NCI-H2081 treated with DMSO at 0.1 percent for 48 hours (cell line): Measurements from ENCODE around the gene TMEM30B.
"Not testable (repeated sequence)": the region's sequence is repeated elsewhere in the genome, so short reads cannot be mapped to it uniquely, and the experiment has no call there.

Source experiments
- DNase-seq: peaks from one replicate; lab custom pipeline; 2025; lab: John Stamatoyannopoulos, UW

Gene TMEM30B, protein sequence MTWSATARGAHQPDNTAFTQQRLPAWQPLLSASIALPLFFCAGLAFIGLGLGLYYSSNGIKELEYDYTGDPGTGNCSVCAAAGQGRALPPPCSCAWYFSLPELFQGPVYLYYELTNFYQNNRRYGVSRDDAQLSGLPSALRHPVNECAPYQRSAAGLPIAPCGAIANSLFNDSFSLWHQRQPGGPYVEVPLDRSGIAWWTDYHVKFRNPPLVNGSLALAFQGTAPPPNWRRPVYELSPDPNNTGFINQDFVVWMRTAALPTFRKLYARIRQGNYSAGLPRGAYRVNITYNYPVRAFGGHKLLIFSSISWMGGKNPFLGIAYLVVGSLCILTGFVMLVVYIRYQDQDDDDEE

GRCh38 chr14:61281186-61281947 lies at the start of gene TMEM30B:
Gene TMEM30B, minus strand, starts transcription at chr14:61281338. Its CDS starts 191 bp downstream, at chr14:61281147.
- no peak for DNase-seq

GRCh38 chr14:61330511-61330910 lies 49.4 kb upstream of the TMEM30B start:
- DNase-seq = no peak

DNA sequence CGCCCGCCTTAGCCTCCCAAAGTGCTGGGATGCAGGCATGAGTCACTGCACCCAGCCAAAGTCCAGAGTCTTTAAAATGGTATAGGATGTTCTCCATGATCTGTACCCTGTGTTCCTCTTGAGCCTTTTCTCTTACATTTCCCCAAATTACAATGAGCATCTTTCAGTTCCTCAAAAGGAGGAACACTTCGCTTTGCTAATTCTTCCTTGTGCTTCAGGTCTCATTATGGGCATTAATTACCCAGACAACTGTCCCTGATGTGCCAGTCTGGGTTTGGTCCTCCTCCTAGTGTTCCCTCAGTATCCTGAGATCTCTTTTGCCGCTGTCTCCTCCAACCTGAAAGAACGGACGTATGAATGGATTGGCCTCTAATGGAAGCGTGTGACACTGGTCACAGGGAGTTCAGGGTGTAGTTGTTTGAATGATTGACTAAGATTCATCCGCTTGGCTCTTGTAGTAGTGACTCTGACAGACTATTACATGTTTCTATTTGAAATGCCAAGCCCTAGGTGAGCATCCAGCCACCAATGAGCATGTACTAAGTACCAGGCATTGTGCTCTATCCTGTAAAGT lies 48.4 kb upstream of the TMEM30B start:
- DNase-seq = no peak

GRCh38 chr14:61328626-61329262 lies 47.6 kb upstream of the TMEM30B start:
- DNase-seq = no peak

DNA sequence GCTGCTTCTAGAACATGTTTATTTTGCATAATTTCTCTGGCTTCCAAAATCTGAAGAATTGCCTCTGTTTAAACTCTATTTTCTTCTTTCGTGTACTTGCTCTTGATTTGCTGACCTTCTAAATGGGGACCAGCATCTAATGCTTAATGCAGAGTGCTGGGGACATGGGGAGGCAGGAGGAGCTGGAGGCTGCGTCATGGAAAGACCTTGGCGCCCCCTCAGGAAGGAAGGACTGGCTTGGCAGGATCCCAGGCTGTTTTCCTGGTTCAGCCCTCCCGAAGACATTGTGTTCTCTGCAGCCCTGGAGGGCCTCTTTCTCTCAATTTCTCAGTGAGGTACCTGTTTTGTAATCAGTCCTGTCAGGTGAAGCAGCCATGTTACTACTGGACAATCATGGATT lies 45.7 kb upstream of the TMEM30B start:
- DNase-seq = no peak

DNA sequence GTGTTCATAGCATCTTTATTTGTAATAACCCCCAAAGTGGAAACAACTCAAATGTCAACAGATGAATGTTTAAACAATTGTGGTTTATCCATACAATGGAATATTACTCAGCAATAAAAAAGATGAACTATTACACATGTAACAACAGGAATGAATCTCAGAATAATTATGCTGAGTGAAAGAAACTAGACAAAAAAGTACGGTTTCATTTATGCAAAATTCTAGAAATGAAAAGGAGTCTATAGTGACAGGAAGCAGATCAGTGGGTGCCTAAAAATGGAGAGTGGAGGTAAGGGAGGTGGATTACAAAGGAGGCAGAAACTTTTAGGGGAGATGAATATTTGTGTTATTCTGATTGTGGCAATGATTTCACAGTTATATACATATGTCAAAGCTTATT lies 45.0 kb upstream of the TMEM30B start:
- no peak for DNase-seq

DNA sequence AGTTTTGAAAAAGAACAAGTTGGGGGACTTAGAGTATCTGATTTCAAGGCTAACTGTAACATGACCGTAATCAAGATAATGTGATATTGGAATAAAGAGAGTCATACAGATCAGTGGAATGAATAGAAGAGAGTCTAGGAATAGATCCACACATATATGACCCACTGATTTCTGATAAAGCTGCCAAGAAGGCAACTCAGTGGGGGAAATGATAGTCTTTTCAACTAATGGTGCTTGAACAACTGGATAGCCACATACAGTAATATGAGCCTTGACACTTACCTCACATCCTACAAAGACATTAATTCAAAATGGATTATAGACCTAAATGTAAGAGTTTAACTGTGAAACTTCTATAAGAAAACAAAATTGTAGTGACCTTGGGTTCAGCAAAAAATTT lies 44.0 kb upstream of the TMEM30B start:
- DNase-seq = no peak

DNA sequence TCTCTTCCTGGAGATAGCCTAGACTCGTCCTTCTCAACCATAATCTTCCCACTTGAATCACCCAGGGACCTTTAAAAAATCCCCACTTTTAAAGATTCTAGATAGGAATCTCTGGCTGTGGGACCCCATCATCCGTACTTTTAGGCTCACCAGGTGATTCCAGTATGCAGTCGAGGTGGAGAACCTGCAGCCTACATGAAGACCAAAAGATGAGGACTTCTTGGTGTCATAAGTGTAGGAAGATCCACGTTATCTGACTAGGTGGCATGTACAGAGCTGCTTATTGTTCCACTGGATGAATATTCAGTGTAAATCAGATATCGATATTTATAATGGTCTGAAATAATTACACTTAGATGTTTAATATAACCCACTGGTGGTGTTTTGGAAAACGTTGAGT lies 42.8 kb upstream of the TMEM30B start:
- DNase-seq = no peak

GRCh38 chr14:61322799-61323290 lies 41.7 kb upstream of the TMEM30B start:
- no peak for DNase-seq

DNA sequence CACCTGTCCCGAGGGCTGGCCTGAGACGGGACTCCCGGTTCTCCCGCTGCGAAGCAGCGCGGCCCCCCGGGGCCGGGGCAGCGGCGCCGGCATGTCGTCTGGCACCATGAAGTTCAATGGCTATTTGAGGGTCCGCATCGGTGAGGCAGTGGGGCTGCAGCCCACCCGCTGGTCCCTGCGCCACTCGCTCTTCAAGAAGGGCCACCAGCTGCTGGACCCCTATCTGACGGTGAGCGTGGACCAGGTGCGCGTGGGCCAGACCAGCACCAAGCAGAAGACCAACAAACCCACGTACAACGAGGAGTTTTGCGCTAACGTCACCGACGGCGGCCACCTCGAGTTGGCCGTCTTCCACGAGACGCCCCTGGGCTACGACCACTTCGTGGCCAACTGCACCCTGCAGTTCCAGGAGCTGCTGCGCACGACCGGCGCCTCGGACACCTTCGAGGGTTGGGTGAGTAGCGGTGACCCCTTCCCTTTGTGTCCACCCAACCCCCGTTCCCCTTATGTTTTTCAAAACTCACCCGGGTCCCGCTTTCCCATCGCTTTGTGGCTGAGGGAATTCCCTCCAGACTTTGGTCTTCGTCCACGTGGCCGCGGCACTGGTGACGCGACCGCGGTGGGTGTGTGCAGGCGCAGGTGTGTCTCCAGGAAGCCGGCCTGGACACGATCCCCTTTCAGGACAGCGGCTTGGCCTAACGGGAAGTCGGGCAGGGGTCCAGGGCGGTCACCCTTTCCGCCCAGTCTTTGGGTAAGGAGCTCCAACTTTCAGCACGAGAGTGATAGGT lies 41.1 kb upstream of the TMEM30B start:
- DNase-seq = no peak

- DNase-seq = no peak
These were observed 40.4 kb upstream of the TMEM30B start, which contains the start of gene PRKCH for GRCh38 chr14:61321385-61322010. Gene PRKCH, plus strand, starts transcription at chr14:61321579. Its CDS starts 523 bp downstream, at chr14:61322102.

DNA sequence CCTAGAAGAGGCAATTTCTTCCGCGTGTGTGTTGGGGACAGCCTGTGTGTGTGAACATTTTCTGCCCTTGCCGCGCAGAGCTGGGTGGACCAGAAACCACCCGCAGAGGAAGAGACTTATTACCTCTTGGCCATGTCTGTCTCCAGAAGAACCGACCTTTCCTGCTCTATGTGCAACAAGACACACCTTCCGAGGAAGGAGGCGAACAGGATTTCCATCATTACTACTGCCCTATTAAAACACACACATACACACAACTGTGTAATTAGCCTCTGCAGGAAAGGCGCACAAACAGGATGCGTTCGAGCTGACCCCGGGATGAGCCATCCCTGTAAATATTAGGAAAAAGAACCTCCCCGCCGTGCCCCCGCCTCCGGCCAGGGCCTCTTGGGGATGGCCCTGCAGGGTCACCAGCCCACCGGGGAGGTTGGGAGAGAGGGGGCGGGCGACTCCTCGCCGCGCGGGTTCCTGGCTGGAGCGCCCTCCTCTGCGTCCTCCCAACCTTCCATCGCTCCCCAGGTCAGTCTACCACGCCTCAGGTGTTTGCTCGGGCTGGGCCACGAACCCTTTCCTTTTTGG lies 39.8 kb upstream of the TMEM30B start:
- DNase-seq = no peak

- not testable (repeated sequence) for DNase-seq
These were observed 39.0 kb upstream of the TMEM30B start for GRCh38 chr14:61320170-61320569.

DNA sequence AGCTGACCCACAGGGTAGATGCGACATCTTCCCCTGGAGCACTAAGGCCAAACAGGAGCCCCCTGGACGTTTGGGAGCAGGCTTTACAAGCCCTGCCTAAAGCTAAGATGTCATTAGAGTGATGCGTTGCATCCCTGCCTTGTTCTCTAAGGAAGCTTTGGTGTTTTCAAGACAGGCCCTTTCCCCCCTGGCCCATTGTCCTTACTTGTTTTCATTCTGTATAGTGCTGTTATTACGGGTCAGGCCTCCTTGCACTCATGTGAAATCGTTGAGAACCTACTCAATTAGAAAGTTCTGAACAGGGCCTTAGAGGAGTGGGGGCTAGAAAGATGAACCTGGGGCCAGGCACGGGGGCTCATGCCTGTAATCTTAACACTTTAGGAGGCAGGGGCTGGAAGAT lies 38.6 kb upstream of the TMEM30B start:
- DNase-seq = no peak

GRCh38 chr14:61319086-61319485 lies 37.9 kb upstream of the TMEM30B start:
- DNase-seq = no peak

DNA sequence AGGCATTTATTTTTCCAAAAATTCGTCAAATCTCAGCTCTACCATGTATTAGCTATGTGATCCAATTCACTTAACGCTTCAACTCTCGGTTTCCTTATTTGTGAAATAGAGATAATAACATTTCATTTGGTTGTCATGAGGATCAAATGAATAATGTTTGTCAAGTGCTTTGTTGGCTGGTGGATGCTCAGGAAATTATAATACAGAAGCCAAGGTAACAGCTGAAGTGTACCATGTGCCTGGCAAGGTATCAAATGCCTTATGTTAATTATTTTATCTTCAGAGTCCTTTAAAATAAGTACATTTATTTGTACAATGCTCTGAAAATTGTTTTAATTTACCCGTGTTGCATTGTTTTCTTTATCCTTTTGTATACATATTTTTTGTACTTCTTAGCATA lies 34.2 kb upstream of the TMEM30B start:
- no peak for DNase-seq

GRCh38 chr14:61308701-61309100 lies 27.6 kb upstream of the TMEM30B start:
- DNase-seq = not testable (repeated sequence)

DNA sequence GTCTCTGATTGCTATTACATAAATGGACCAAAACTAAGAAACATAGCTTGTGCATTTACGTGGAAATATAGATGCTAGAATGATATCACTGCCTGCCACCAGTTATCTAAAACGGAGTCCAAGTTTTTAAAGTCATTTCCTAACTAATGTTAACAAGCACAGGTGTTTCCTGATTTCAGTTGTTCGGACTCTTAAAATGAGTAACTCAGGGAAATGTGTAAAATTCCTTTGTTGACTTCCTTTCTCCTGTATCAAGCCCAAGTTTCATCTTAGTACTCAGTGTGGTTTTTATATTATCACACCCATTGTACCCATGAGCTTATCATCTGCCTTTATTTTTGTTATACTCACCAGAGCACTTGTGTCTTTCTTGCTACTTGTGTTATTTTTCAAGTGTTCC lies 27.1 kb upstream of the TMEM30B start:
- DNase-seq = no peak

- no peak for DNase-seq
These were observed 23.6 kb upstream of the TMEM30B start for GRCh38 chr14:61304688-61305087.

DNA sequence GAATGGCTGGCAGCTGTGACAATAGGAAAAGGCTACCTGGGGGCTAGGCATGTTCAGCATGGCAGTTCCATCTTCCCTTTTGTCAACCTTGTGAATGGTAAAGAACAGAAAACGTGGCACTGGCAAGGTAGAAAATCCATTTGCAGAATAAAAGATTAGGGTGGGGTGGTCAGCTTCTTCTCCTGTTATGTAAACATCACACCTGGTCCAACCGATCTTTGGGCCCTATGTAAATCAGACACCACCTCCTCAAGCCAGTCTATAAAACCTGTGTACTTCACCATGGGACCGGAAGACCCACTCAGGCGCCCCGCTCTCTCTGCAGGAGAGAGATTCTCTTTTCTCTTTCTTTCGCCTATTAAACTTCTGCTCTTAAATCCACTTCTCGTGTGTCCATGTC lies 19.6 kb upstream of the TMEM30B start:
- DNase-seq = no peak

DNA sequence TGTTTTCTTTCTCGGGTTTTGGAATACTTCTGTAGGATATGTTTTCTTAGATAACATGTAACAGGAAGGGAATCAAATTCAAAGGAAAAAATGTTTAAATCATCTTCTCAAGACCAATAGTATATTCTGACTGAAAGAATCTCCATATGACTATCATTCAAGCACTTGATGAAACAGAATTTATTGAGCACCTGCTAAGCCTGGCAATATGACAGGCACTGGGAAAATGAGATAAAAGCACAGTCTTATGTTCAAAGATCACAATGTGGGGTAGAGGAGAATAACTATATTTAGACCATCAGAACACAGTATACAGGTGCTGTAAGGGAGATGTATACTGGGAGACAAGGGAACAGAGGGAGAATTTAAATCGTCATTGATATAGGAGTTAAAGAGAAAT lies 19.1 kb upstream of the TMEM30B start:
- no peak for DNase-seq
